K562 (cell line): Measurements from ENCODE around the gene BGN. TPM values are rescaled to one million over a fixed set of nuclear protein-coding genes. Genes with fewer than 3 reads are reported as not detected.

Experiments
- ATAC-seq: fragments of 200-7000 bp; cut with Tn5 transposase; 3 replicates; pipeline ENCODE4 v1.9.1; 2020; ENCODE audit warnings: moderate library complexity
- BruUV-seq: library from RNA; stranded (reverse); fragments of 400-500 nt; replicated peaks from 2 replicates; lab custom pipeline; 2021; lab: Mats Ljungman, UMichigan
- CTCF ChIA-PET: fragments of 300-600 bp; formaldehyde crosslinking; extraction: SDS; loops from one replicate; lab custom pipeline; 2021; ENCODE audit warnings: low intra/inter-chr PET ratio; lab: Yijun Ruan, JAX
- POLR2A ChIA-PET: fragments of 300-600, 350-650 bp; sonication (Branson Sonifier 250); formaldehyde crosslinking; extraction: SDS; loops from one replicate; lab custom pipeline; 2021; ENCODE audit warnings: antibody characterized with exemption, inconsistent platforms; lab: Yijun Ruan, JAX
- DNase-seq, 4 experiments: peaks; one replicate each; pipeline versions ENCODE4 v3.0.0 to v3.0.0-alpha.2; 2011 to 2018; ENCODE audit warnings: low spot score in 3 of 4, mixed read lengths in 3 of 4; ENCODE audit errors: extremely low read depth in 1 of 4
- FAIRE-seq: peaks from 2 replicates; lab custom pipeline; 2011; peaks lifted over from hg19 to GRCh38; lab: Jason Lieb, UNC
- H2AFZ ChIP-seq: 2 replicates; pipeline ENCODE4 v1.6.0; 2011; ENCODE audit warnings: low read depth, low read length, control low read depth, inconsistent platforms
- H3K27ac ChIP-seq: fragments of 200-600 bp; 3 replicates; pipeline ENCODE4 v1.8.0; 2011; ENCODE audit warnings: low read depth, mild to moderate bottlenecking, control low read depth, inconsistent platforms, low read length, moderate library complexity, mixed read lengths; ENCODE audit errors: extremely low read depth
- H3K27me3 ChIP-seq, 2 experiments: fragments of 300-600 bp in 1 of 2; 2 replicates in 1 of 2; 3 replicates in 1 of 2; pipeline versions ENCODE4 v1.6.0 to v1.8.0; 2011; ENCODE audit warnings: inconsistent platforms in 2 of 2, low read length in 2 of 2, mild to moderate bottlenecking in 1 of 2, mixed read lengths in 1 of 2, moderate library complexity in 1 of 2; ENCODE audit not compliant: control insufficient read depth in 2 of 2, insufficient read depth in 2 of 2
- H3K36me3 ChIP-seq: fragments of 300-600 bp; 3 replicates; pipeline ENCODE4 v1.8.0; 2011; ENCODE audit warnings: mild to moderate bottlenecking, low read length, inconsistent platforms; ENCODE audit not compliant: control insufficient read depth, insufficient read depth
- H3K4me1 ChIP-seq, 2 experiments: fragments of 200-600 bp in 1 of 2; replicated peaks in 1 of 2; 2 replicates in 1 of 2; 3 replicates in 1 of 2; pipeline versions ENCODE4 v1.5.1 to v1.8.0; 2011; ENCODE audit warnings: inconsistent platforms in 2 of 2, low read length in 2 of 2, mild to moderate bottlenecking in 1 of 2, mixed read lengths in 1 of 2, moderate library complexity in 1 of 2; ENCODE audit not compliant: control insufficient read depth in 2 of 2, insufficient read depth in 2 of 2
- H3K4me2 ChIP-seq: 2 replicates; pipeline ENCODE4 v1.6.1; 2011; ENCODE audit warnings: low read length, control low read depth, inconsistent platforms, mixed read lengths; ENCODE audit not compliant: insufficient read depth
- H3K4me3 ChIP-seq: fragments of 200-600 bp; sonication (generic), shearing (Covaris generic); 2 replicates; pipeline ENCODE4 v1.5.1; 2016; ENCODE audit warnings: control low read depth, inconsistent platforms
- H3K79me2 ChIP-seq: fragments of 200-600 bp; 3 replicates; pipeline ENCODE4 v1.8.0; 2011; ENCODE audit warnings: low read length, inconsistent platforms; ENCODE audit not compliant: control insufficient read depth, insufficient read depth
- H3K9ac ChIP-seq, 2 experiments: 2 replicates each; pipeline versions ENCODE4 v1.6.0 to v1.6.1; 2011; ENCODE audit warnings: low read depth in 2 of 2, low read length in 2 of 2, control low read depth in 1 of 2, inconsistent platforms in 1 of 2, mild to moderate bottlenecking in 1 of 2, mixed read lengths in 1 of 2; ENCODE audit not compliant: insufficient read depth in 1 of 2
- H3K9me1 ChIP-seq: one replicate; pipeline ENCODE4 v1.6.0; 2011; ENCODE audit warnings: inconsistent platforms, mild to moderate bottlenecking, low read length, moderate library complexity; ENCODE audit not compliant: control insufficient read depth, insufficient read depth
- H3K9me3 ChIP-seq: replicated peaks from 2 replicates; pipeline ENCODE4 v1.5.1; 2011; ENCODE audit warnings: low read depth, low read length, inconsistent platforms; ENCODE audit not compliant: control insufficient read depth, insufficient read depth
- H4K20me1 ChIP-seq: replicated peaks from 2 replicates; pipeline ENCODE4 v1.6.1; 2011; ENCODE audit warnings: low read length, inconsistent platforms, mixed read lengths; ENCODE audit not compliant: control insufficient read depth, insufficient read depth
- CSDE1 ChIP-seq, 2 experiments: fragments of 450-650 bp; IDR thresholded peaks; 2 replicates each; pipeline ENCODE4 v1.6.1; 2016; ENCODE audit warnings: mild to moderate bottlenecking in 1 of 2
- MCM7 ChIP-seq, 2 experiments: fragments of 450-650 bp; IDR thresholded peaks; 2 replicates each; pipeline ENCODE4 v1.6.1; 2016 to 2018
- MEIS2 ChIP-seq: fragments of 450-650 bp; IDR thresholded peaks from 2 replicates; pipeline ENCODE4 v1.6.1; 2014; ENCODE audit warnings: mild to moderate bottlenecking; ENCODE audit not compliant: partially characterized antibody
- ZNF589 ChIP-seq: fragments of 200-800 bp; sonication (Bioruptor generic); IDR thresholded peaks from 2 replicates; pipeline ENCODE4 v1.6.1; 2016; ENCODE audit warnings: low read depth, missing genetic modification characterization, missing compliant biosample characterization
- ZNF696 ChIP-seq: fragments of 250-450 bp; sonication (Bioruptor Pico); conservative IDR thresholded peaks from 2 replicates; pipeline ENCODE4 v1.4.0; 2020; ENCODE audit warnings: mild to moderate bottlenecking, moderate library complexity
- WGBS: fragments of 100-300 bp; shearing (Covaris generic); methylation state at CpG from one replicate; pipeline ENCODE4 v1.1.6; 2016; ENCODE audit warnings: low coverage, mixed read lengths; ENCODE audit not compliant: insufficient coverage; ENCODE audit errors: missing lambda C conversion rate; 5-methylcytosine and 5-hydroxymethylcytosine counted together
- in situ Hi-C: fragments of 300-500 bp; cut with MboI; formaldehyde crosslinking; loops from 4 replicates; pipeline ENCODE4 v1.15.0; 2018; ENCODE audit warnings: inconsistent platforms, mixed read lengths
- intact Hi-C: fragments of 100-400 bp; cut with micrococcal nuclease; formaldehyde crosslinking; loops from 2 replicates; pipeline ENCODE4 v1.14.2; 2022
- polyA plus RNA-seq, 8 experiments: library from polyadenylated mRNA; depleted of rRNA in 4 of 8; stranded (reverse) in 5 of 8; unstranded in 3 of 8; fragments of >200 nt; fragmentation: Nextera tagmentation in 2 of 8; fragmentation: Illumina TruSeq in 1 of 8; extraction: Ambion mirVana in 2 of 8; extraction: Trizol in 1 of 8; gene quantifications; 2 replicates each; pipeline versions ENCODE4 v1.2.1 to v1.2.3, GENCODE V29; 2011 to 2014; ENCODE audit warnings: inconsistent platforms in 1 of 8, missing spikeins in 1 of 8
- total RNA-seq, 7 experiments: library from RNA; depleted of rRNA in 6 of 7; stranded (reverse); fragments of >200 nt in 6 of 7; fragmentation: Illumina TruSeq in 2 of 7; extraction: Trizol in 2 of 7; gene quantifications; 2 replicates each; pipeline versions ENCODE4 v1.2.1 to v1.2.3, GENCODE V29; 2011 to 2021; ENCODE audit warnings: low replicate concordance in 1 of 7
- TF ChIP-seq, protein P1 (sequence below): fragments of 450-650 bp; IDR thresholded peaks from 2 replicates; pipeline ENCODE4 v1.6.1; 2016; ENCODE audit warnings: mild to moderate bottlenecking, moderate library complexity
- TF ChIP-seq, protein P2 (sequence below): fragments of 250-450 bp; sonication (Bioruptor Pico); IDR thresholded peaks from 2 replicates; pipeline ENCODE4 v1.5.0; 2020; ENCODE audit warnings: mild to moderate bottlenecking

The BGN gene
- total and polyA plus RNA-seq, 9 of the 15 experiments (the other 6 are each of a cell fraction or from before 2014, with no cell fraction given): 0.11 TPM; not detected in 8

DNA sequence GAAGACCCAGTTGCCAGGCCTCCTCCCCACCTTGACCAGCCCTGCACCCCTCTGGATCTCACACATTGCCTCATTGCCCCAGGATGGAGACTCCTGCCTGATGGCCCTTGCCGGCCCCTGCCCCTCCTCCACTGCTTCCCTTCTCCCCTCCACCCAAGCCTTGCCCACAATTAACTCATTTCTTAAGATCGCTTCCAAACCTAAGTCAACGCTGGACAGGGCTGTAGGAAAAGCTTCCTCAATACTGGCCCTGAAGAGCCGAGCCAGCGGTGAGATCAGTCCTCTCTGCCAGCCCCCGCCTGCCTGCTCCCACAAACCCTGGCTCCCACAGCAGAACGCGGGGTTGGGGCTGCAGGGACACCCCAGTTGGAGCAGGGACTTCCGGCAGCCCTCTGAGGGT is 16.9 kb upstream of the BGN start:
- intact Hi-C loops (no loop called here), in situ Hi-C loops (no loop called here)
- H3K9ac ChIP-seq: no peak overlapping the region
- no peak overlapping the region for H3K27ac ChIP-seq
- no peak overlapping the region for H3K4me2 ChIP-seq
- BruUV-seq: no TSS peak
- H3K4me3 ChIP-seq: no peak overlapping the region
- no peaks in the 10 kb centered on the region for H4K20me1 ChIP-seq
- 25% methylated on average over 8 of the region's 9 CpGs for WGBS
- no peak for ATAC-seq
- no peak for FAIRE-seq
- H3K9me1 ChIP-seq: no peaks in the 10 kb centered on the region
- CTCF ChIA-PET: no interaction called here
- H3K36me3 ChIP-seq: no peaks in the 10 kb centered on the region
- no peaks in the 10 kb centered on the region for H3K79me2 ChIP-seq
- H3K4me1 ChIP-seq: peaks cover 4 to 54% of the 10 kb centered on the region in 2 experiments; a peak in 4 of 5 replicates
- POLR2A ChIA-PET: interaction anchor here (0.5 to 0.6 kb wide), 2 partner anchors 9 to 30 kb away, joined by 3 read pairs; no protein-coding TSS in a partner anchor
- H2AFZ ChIP-seq: no peak overlapping the region
- no peaks in the 10 kb centered on the region for H3K9me3 ChIP-seq
- H3K27me3 ChIP-seq: no peaks in the 10 kb centered on the region
- DNase-seq: no peak
- TF ChIP-seq, protein P1, sequence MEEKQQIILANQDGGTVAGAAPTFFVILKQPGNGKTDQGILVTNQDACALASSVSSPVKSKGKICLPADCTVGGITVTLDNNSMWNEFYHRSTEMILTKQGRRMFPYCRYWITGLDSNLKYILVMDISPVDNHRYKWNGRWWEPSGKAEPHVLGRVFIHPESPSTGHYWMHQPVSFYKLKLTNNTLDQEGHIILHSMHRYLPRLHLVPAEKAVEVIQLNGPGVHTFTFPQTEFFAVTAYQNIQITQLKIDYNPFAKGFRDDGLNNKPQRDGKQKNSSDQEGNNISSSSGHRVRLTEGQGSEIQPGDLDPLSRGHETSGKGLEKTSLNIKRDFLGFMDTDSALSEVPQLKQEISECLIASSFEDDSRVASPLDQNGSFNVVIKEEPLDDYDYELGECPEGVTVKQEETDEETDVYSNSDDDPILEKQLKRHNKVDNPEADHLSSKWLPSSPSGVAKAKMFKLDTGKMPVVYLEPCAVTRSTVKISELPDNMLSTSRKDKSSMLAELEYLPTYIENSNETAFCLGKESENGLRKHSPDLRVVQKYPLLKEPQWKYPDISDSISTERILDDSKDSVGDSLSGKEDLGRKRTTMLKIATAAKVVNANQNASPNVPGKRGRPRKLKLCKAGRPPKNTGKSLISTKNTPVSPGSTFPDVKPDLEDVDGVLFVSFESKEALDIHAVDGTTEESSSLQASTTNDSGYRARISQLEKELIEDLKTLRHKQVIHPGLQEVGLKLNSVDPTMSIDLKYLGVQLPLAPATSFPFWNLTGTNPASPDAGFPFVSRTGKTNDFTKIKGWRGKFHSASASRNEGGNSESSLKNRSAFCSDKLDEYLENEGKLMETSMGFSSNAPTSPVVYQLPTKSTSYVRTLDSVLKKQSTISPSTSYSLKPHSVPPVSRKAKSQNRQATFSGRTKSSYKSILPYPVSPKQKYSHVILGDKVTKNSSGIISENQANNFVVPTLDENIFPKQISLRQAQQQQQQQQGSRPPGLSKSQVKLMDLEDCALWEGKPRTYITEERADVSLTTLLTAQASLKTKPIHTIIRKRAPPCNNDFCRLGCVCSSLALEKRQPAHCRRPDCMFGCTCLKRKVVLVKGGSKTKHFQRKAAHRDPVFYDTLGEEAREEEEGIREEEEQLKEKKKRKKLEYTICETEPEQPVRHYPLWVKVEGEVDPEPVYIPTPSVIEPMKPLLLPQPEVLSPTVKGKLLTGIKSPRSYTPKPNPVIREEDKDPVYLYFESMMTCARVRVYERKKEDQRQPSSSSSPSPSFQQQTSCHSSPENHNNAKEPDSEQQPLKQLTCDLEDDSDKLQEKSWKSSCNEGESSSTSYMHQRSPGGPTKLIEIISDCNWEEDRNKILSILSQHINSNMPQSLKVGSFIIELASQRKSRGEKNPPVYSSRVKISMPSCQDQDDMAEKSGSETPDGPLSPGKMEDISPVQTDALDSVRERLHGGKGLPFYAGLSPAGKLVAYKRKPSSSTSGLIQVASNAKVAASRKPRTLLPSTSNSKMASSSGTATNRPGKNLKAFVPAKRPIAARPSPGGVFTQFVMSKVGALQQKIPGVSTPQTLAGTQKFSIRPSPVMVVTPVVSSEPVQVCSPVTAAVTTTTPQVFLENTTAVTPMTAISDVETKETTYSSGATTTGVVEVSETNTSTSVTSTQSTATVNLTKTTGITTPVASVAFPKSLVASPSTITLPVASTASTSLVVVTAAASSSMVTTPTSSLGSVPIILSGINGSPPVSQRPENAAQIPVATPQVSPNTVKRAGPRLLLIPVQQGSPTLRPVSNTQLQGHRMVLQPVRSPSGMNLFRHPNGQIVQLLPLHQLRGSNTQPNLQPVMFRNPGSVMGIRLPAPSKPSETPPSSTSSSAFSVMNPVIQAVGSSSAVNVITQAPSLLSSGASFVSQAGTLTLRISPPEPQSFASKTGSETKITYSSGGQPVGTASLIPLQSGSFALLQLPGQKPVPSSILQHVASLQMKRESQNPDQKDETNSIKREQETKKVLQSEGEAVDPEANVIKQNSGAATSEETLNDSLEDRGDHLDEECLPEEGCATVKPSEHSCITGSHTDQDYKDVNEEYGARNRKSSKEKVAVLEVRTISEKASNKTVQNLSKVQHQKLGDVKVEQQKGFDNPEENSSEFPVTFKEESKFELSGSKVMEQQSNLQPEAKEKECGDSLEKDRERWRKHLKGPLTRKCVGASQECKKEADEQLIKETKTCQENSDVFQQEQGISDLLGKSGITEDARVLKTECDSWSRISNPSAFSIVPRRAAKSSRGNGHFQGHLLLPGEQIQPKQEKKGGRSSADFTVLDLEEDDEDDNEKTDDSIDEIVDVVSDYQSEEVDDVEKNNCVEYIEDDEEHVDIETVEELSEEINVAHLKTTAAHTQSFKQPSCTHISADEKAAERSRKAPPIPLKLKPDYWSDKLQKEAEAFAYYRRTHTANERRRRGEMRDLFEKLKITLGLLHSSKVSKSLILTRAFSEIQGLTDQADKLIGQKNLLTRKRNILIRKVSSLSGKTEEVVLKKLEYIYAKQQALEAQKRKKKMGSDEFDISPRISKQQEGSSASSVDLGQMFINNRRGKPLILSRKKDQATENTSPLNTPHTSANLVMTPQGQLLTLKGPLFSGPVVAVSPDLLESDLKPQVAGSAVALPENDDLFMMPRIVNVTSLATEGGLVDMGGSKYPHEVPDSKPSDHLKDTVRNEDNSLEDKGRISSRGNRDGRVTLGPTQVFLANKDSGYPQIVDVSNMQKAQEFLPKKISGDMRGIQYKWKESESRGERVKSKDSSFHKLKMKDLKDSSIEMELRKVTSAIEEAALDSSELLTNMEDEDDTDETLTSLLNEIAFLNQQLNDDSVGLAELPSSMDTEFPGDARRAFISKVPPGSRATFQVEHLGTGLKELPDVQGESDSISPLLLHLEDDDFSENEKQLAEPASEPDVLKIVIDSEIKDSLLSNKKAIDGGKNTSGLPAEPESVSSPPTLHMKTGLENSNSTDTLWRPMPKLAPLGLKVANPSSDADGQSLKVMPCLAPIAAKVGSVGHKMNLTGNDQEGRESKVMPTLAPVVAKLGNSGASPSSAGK: no peak
- TF ChIP-seq MEIS2 (no peak), MCM7 (IDR thresholded peaks at IDR 0.05) (no peak), CSDE1 (IDR thresholded peaks at IDR 0.05) (no peak), ZNF589 (CRISPR knock-in tag) (no peak), ZNF696 (no peak)
- TF ChIP-seq, protein P2, sequence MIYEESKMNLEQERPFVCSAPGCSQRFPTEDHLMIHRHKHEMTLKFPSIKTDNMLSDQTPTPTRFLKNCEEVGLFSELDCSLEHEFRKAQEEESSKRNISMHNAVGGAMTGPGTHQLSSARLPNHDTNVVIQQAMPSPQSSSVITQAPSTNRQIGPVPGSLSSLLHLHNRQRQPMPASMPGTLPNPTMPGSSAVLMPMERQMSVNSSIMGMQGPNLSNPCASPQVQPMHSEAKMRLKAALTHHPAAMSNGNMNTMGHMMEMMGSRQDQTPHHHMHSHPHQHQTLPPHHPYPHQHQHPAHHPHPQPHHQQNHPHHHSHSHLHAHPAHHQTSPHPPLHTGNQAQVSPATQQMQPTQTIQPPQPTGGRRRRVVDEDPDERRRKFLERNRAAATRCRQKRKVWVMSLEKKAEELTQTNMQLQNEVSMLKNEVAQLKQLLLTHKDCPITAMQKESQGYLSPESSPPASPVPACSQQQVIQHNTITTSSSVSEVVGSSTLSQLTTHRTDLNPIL: no peak
